Keratinocyte (primary cell): ENCODE results near the gene SLC38A8. TPM values are rescaled to one million over a fixed set of nuclear protein-coding genes. Genes with fewer than 3 reads are reported as not detected.

Source experiments
- DNase-seq: peaks from one replicate; pipeline ENCODE4 v3.0.0-alpha.2; 2011; ENCODE audit warnings: low read depth, missing footprints, low spot score
- FAIRE-seq: peaks from 2 replicates; lab custom pipeline; 2011; peaks lifted over from hg19 to GRCh38; lab: Jason Lieb, UNC
- H2AFZ ChIP-seq: 2 replicates; pipeline ENCODE4 v1.6.0; 2012; ENCODE audit warnings: low read length, control low read depth, inconsistent platforms; ENCODE audit not compliant: control insufficient read depth
- H3K27ac ChIP-seq: 2 replicates; pipeline ENCODE4 v1.5.1; 2011; ENCODE audit warnings: low read length; ENCODE audit not compliant: control insufficient read depth, insufficient read depth
- H3K27me3 ChIP-seq: 3 replicates; pipeline ENCODE4 v1.6.0; 2011; ENCODE audit warnings: low read length; ENCODE audit not compliant: control insufficient read depth, insufficient read depth; ENCODE audit errors: extremely low read depth
- H3K36me3 ChIP-seq, 2 experiments: 2 replicates in 1 of 2; 3 replicates in 1 of 2; pipeline ENCODE4 v1.5.1; 2011; ENCODE audit warnings: low read length in 2 of 2, mild to moderate bottlenecking in 1 of 2; ENCODE audit not compliant: control insufficient read depth in 2 of 2, insufficient read depth in 2 of 2; ENCODE audit errors: extremely low read depth in 1 of 2
- H3K4me1 ChIP-seq: 3 replicates; pipeline ENCODE4 v1.5.1; 2011; ENCODE audit warnings: low read length; ENCODE audit not compliant: control insufficient read depth, insufficient read depth; ENCODE audit errors: extremely low read depth
- H3K4me2 ChIP-seq: 3 replicates; pipeline ENCODE4 v1.6.0; 2011; ENCODE audit warnings: low read depth, low read length; ENCODE audit not compliant: control insufficient read depth, insufficient read depth; ENCODE audit errors: extremely low read depth
- H3K4me3 ChIP-seq, 3 experiments: fragments of 200-600 bp in 1 of 3; sonication (generic) in 1 of 3; 2 replicates in 2 of 3; 3 replicates in 1 of 3; pipeline ENCODE4 v1.5.1; 2011 to 2016; ENCODE audit warnings: low read length in 3 of 3, mild to moderate bottlenecking in 3 of 3, control low read depth in 2 of 3, inconsistent platforms in 1 of 3, low read depth in 1 of 3, mixed read lengths in 1 of 3, mixed run types in 1 of 3, moderate library complexity in 1 of 3; ENCODE audit not compliant: control insufficient read depth in 2 of 3, insufficient read depth in 2 of 3; ENCODE audit errors: extremely low read depth in 1 of 3
- H3K79me2 ChIP-seq: 2 replicates; pipeline ENCODE4 v1.6.0; 2012; ENCODE audit warnings: low read length; ENCODE audit not compliant: control insufficient read depth, insufficient read depth
- H3K9ac ChIP-seq: 3 replicates; pipeline ENCODE4 v1.6.0; 2011; ENCODE audit warnings: low read length; ENCODE audit not compliant: control insufficient read depth, insufficient read depth; ENCODE audit errors: extremely low read depth
- H3K9me1 ChIP-seq: 3 replicates; pipeline ENCODE4 v1.6.0; 2011; ENCODE audit warnings: low read length; ENCODE audit not compliant: control insufficient read depth, insufficient read depth; ENCODE audit errors: extremely low read depth
- H3K9me3 ChIP-seq: 2 replicates; pipeline ENCODE4 v1.5.1; 2012; ENCODE audit warnings: low read depth, low read length; ENCODE audit not compliant: control insufficient read depth
- H4K20me1 ChIP-seq: 3 replicates; pipeline ENCODE4 v1.6.0; 2011; ENCODE audit warnings: low read length; ENCODE audit not compliant: control insufficient read depth, insufficient read depth; ENCODE audit errors: extremely low read depth
- EZH2 ChIP-seq: IDR thresholded peaks from one replicate; pipeline ENCODE4 v1.6.1; 2012; ENCODE audit warnings: inconsistent platforms, mild to moderate bottlenecking, low read length, moderate library complexity
- dilution Hi-C: fragments of 300-500 bp; cut with MboI; formaldehyde crosslinking; loops from one replicate; pipeline ENCODE4 v1.7.0; 2020; ENCODE audit warnings: low sequenced_read_pairs; ENCODE audit not compliant: extremely low pct_ligation_motif_present
- polyA plus RNA-seq, 5 experiments: library from polyadenylated mRNA; depleted of rRNA in 3 of 5; stranded (reverse) in 3 of 5; stranded (forward) in 1 of 5; unstranded in 1 of 5; fragments of >200 nt; gene quantifications; 1 replicate in 1 of 5; 2 replicates in 3 of 5; 3 replicates in 1 of 5; pipeline versions ENCODE4 v1.2.1 to v1.2.3, GENCODE V29; 2011 to 2012; ENCODE audit warnings: missing spikeins in 2 of 5, low read depth in 1 of 5, low replicate concordance in 1 of 5
- TF ChIP-seq, protein P1 (sequence below), 3 experiments: IDR thresholded peaks in 1 of 3; conservative IDR thresholded peaks in 1 of 3; optimal IDR thresholded peaks in 1 of 3; 2 replicates in 2 of 3; 3 replicates in 1 of 3; pipeline versions ENCODE3 to v1.5.1; 2011; ENCODE audit warnings: low read length in 3 of 3, mild to moderate bottlenecking in 3 of 3, moderate library complexity in 2 of 3, control low read depth in 1 of 3, inconsistent platforms in 1 of 3; ENCODE audit not compliant: insufficient read depth in 2 of 3; ENCODE audit errors: extremely low read depth in 1 of 3

Gene SLC38A8
- polyA plus RNA-seq, 1 donor (not counting 4 experiments of a cell fraction or from before 2014, with no cell fraction given), result not detected

GRCh38 chr16:83995754-83996153 is 46.8 kb downstream of the SLC38A8 start:
- Histone ChIP-seq H3K27me3 (peaks cover 8% of the 10 kb centered on the region), H3K27ac (no peak overlapping the region), H3K79me2 (no peaks in the 10 kb centered on the region), H3K36me3 (no peaks in the 10 kb centered on the region), H3K9me3 (no peaks in the 10 kb centered on the region), H3K4me3 (no peak overlapping the region), H3K9me1 (no peaks in the 10 kb centered on the region), H3K9ac (no peak overlapping the region), H2AFZ (no peak overlapping the region), H3K4me1 (peaks cover 13% of the 10 kb centered on the region), H3K4me2 (no peak overlapping the region), H4K20me1 (no peaks in the 10 kb centered on the region)
- dilution Hi-C loops, result no loop called here
- DNase-seq (no peak), FAIRE-seq (no peak)
- TF ChIP-seq EZH2, result no peak
- TF ChIP-seq, protein P1, sequence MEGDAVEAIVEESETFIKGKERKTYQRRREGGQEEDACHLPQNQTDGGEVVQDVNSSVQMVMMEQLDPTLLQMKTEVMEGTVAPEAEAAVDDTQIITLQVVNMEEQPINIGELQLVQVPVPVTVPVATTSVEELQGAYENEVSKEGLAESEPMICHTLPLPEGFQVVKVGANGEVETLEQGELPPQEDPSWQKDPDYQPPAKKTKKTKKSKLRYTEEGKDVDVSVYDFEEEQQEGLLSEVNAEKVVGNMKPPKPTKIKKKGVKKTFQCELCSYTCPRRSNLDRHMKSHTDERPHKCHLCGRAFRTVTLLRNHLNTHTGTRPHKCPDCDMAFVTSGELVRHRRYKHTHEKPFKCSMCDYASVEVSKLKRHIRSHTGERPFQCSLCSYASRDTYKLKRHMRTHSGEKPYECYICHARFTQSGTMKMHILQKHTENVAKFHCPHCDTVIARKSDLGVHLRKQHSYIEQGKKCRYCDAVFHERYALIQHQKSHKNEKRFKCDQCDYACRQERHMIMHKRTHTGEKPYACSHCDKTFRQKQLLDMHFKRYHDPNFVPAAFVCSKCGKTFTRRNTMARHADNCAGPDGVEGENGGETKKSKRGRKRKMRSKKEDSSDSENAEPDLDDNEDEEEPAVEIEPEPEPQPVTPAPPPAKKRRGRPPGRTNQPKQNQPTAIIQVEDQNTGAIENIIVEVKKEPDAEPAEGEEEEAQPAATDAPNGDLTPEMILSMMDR (optimal IDR thresholded peaks at IDR 0.05 in 1 of 3, IDR thresholded peaks at IDR 0.05 in 1 of 3, conservative IDR thresholded peaks at IDR 0.05 in 1 of 3; ENCODE audit: extremely low read depth in 1 of 3, insufficient read depth in 2 of 3, low read length in 3 of 3), result no peak

DNA sequence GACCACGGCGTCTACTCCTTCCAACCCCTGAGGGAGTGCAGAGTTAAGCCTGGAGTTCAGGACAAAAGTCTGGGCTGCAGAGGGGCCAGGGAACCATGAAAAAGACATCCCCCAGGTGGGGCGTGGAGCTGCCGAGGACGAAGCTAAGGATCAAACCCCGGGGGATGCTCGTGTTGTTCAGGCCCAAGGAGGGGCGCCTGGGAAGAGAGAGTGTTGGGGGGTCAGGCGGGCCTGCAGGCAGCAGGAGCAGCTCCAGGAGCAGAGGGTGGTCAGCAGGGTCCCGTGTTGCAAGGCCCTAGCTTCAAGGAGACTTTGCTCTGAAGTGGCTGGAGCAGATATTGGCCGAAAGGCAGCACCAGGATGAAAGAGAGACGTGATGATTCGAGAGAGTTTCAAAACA is 47.9 kb downstream of the SLC38A8 start:
- Histone ChIP-seq H3K27me3 (peaks cover 17% of the 10 kb centered on the region), H3K79me2 (no peaks in the 10 kb centered on the region), H3K4me1 (peaks cover 13% of the 10 kb centered on the region), H3K9me1 (no peaks in the 10 kb centered on the region), H4K20me1 (no peaks in the 10 kb centered on the region), H3K4me3 (no peak overlapping the region), H3K9me3 (no peaks in the 10 kb centered on the region), H3K36me3 (no peaks in the 10 kb centered on the region), H3K9ac (no peak overlapping the region), H3K4me2 (no peak overlapping the region), H2AFZ (no peak overlapping the region), H3K27ac (no peak overlapping the region)
- FAIRE-seq (no peak), DNase-seq (no peak)
- TF ChIP-seq, protein P1 (optimal IDR thresholded peaks at IDR 0.05 in 1 of 3, IDR thresholded peaks at IDR 0.05 in 1 of 3, conservative IDR thresholded peaks at IDR 0.05 in 1 of 3; ENCODE audit: extremely low read depth in 1 of 3, insufficient read depth in 2 of 3, low read length in 3 of 3), result no peak
- no peak for TF ChIP-seq EZH2
- dilution Hi-C loops, result no loop called here
